ENCODE data around the gene THAP8. TPM values are rescaled to one million over a fixed set of nuclear protein-coding genes. Genes with fewer than 3 reads are reported as not detected.

Gene THAP8
- total RNA-seq, 1 experiment from 2014 or later = 4.0 TPM

- CTCF ChIA-PET = interaction anchor here (0.6 to 1.6 kb wide), 4 partner anchors 54 to 132 kb away, joined by 3 to 4 read pairs (median 3); no protein-coding TSS in a partner anchor
- no peak for TF ChIP-seq CTCF (IDR thresholded peaks at IDR 0.05; ENCODE audit: unreplicated experiment)
- no peaks in the 10 kb centered on the region for H3K27me3 Mint-ChIP-seq (ENCODE audit: insufficient read depth, unreplicated experiment)
Measured at GRCh38 chr19:35995048-35995993, 58.8 kb downstream of the THAP8 start, which contains the start of gene SDHAF1. SDHAF1 (plus strand) TSS chr19:35995188; CDS start chr19:35995275, 87 bp downstream.

GRCh38 chr19:35993923-35994598 is 60.0 kb downstream of the THAP8 start:
- Mint-ChIP-seq H3K9me3 (ENCODE audit: unreplicated experiment) (peaks cover 7% of the 10 kb centered on the region), H3K4me1 (ENCODE audit: insufficient read depth, unreplicated experiment) (peaks cover 15% of the 10 kb centered on the region), H3K36me3 (ENCODE audit: insufficient read depth, unreplicated experiment) (peaks cover 25% of the 10 kb centered on the region), H3K4me3 (ENCODE audit: unreplicated experiment) (peak overlapping the region; percentile 86), H3K27ac (ENCODE audit: low read depth, unreplicated experiment) (no peak overlapping the region), H3K27me3 (ENCODE audit: insufficient read depth, unreplicated experiment) (no peaks in the 10 kb centered on the region)
- ChIA-PET CTCF (interaction anchor here (0.6 to 1.2 kb wide), 2 partner anchors 93 to 630 kb away, joined by 3 to 6 read pairs; no protein-coding TSS in a partner anchor), POLR2A (interaction anchor here (0.6 to 0.8 kb wide), 3 partner anchors 20 to 507 kb away, joined by 3 to 4 read pairs (median 3); partner anchors contain the start of gene ALKBH6)
- no TSS peak for BruUV-seq (replicated peaks)
- intact Hi-C loops (cut with micrococcal nuclease) = no loop called here
- no peak for DNase-seq (ENCODE audit: unreplicated experiment)
- no peak for TF ChIP-seq CTCF (IDR thresholded peaks at IDR 0.05; ENCODE audit: unreplicated experiment)

More at GRCh38 chr19:35995048-35995993, 58.8 kb downstream of the THAP8 start, which contains the start of gene SDHAF1:
- intact Hi-C loops (cut with micrococcal nuclease) = loop anchor here (1.0 kb wide), 1 partner anchor 59 kb away; the partner anchor contains the start of genes THAP8 and WDR62
- H3K4me1 Mint-ChIP-seq (ENCODE audit: insufficient read depth, unreplicated experiment) = peaks cover 21% of the 10 kb centered on the region
- POLR2A ChIA-PET = interaction anchor here (0.8 to 2.4 kb wide), 4 partner anchors 14 to 119 kb away, joined by 3 to 12 read pairs (median 7); partner anchors contain the start of genes ALKBH6, POLR2I and SYNE4
- peak within 1 kb of the TSS; percentile 86 for H3K4me3 Mint-ChIP-seq (ENCODE audit: unreplicated experiment)
- peaks cover 1% of the 10 kb centered on the region for H3K9me3 Mint-ChIP-seq (ENCODE audit: unreplicated experiment)
- DNase-seq (ENCODE audit: unreplicated experiment) = peak; percentile 95
- TSS peak; percentile 58 for BruUV-seq (replicated peaks)
- peak within 1 kb of the TSS; percentile 93 for H3K27ac Mint-ChIP-seq (ENCODE audit: low read depth, unreplicated experiment)
- H3K36me3 Mint-ChIP-seq (ENCODE audit: insufficient read depth, unreplicated experiment) = peaks cover 31% of the 10 kb centered on the region

GRCh38 chr19:35992907-35993765 is 60.9 kb downstream of the THAP8 start:
- CTCF ChIA-PET = interaction anchor here (0.6 kb wide), 1 partner anchor 341 kb away, joined by 5 read pairs; no protein-coding TSS in a partner anchor
- H3K36me3 Mint-ChIP-seq (ENCODE audit: insufficient read depth, unreplicated experiment) = peaks cover 20% of the 10 kb centered on the region
- H3K27me3 Mint-ChIP-seq (ENCODE audit: insufficient read depth, unreplicated experiment) = no peaks in the 10 kb centered on the region
- TF ChIP-seq CTCF (IDR thresholded peaks at IDR 0.05; ENCODE audit: unreplicated experiment) = no peak
- H3K27ac Mint-ChIP-seq (ENCODE audit: low read depth, unreplicated experiment) = no peak overlapping the region
- peaks cover 7% of the 10 kb centered on the region for H3K9me3 Mint-ChIP-seq (ENCODE audit: unreplicated experiment)
- H3K4me3 Mint-ChIP-seq (ENCODE audit: unreplicated experiment) = peak overlapping the region; percentile 28
- POLR2A ChIA-PET = interaction anchor here (0.7 kb wide), 1 partner anchor 506 kb away, joined by 3 read pairs; no protein-coding TSS in a partner anchor
- DNase-seq (ENCODE audit: unreplicated experiment) = no peak
- intact Hi-C loops (cut with micrococcal nuclease) = no loop called here
- H3K4me1 Mint-ChIP-seq (ENCODE audit: insufficient read depth, unreplicated experiment) = peaks cover 14% of the 10 kb centered on the region
- BruUV-seq (replicated peaks) = no TSS peak

Measured in MCF 10A (cell line).